ENCODE measurements around the gene NCS1. TPM values are rescaled to one million over a fixed set of nuclear protein-coding genes. Genes with fewer than 3 reads are reported as not detected.

Gene NCS1
- total RNA-seq: 10 to 100 TPM in 1 of 2 donors, 1 to 10 TPM in 1; 3.8 to 21.3 TPM

GRCh38 chr9:130172161-130172857, at the start of gene NCS1:
Gene NCS1 (plus strand): TSS chr9:130172404. CDS start chr9:130172664, 260 bp downstream.
- no peak for TF ChIP-seq CTCF (IDR thresholded peaks at IDR 0.05)
- Histone ChIP-seq H3K9ac (ENCODE audit: low read depth in 2 of 2, low read length in 2 of 2) (peak within 1 kb of the TSS in 1 of 2 donors; percentile 51), H3K36me3 (no peaks in the 10 kb centered on the region), H3K27ac (peak within 1 kb of the TSS; percentile 12), H3K27me3 (peaks cover 9% of the 10 kb centered on the region), H3K4me3 (peak within 1 kb of the TSS; percentile 47), H3K9me3 (no peaks in the 10 kb centered on the region), H3K4me1 (no peaks in the 10 kb centered on the region)
- peak; percentile 73 for DNase-seq
- intact Hi-C loops (cut with DNase I): no loop called here

- intact Hi-C loops (cut with DNase I): no loop called here
- Histone ChIP-seq H3K27me3 (no peaks in the 10 kb centered on the region), H3K4me1 (no peaks in the 10 kb centered on the region), H3K4me3 (no peak overlapping the region), H3K27ac (no peak overlapping the region), H3K36me3 (no peaks in the 10 kb centered on the region), H3K9me3 (no peaks in the 10 kb centered on the region), H3K9ac (ENCODE audit: low read depth in 2 of 2, low read length in 2 of 2) (no peak overlapping the region)
- no peak for DNase-seq
- TF ChIP-seq CTCF (IDR thresholded peaks at IDR 0.05): no peak
Observed at GRCh38 chr9:130122456-130122855, 49.7 kb upstream of the NCS1 start.

GRCh38 chr9:130124085-130124860, 47.9 kb upstream of the NCS1 start:
- Histone ChIP-seq H3K4me1 (no peaks in the 10 kb centered on the region), H3K36me3 (no peaks in the 10 kb centered on the region), H3K9ac (ENCODE audit: low read depth in 2 of 2, low read length in 2 of 2) (no peak overlapping the region), H3K9me3 (no peaks in the 10 kb centered on the region), H3K27ac (no peak overlapping the region), H3K4me3 (no peak overlapping the region), H3K27me3 (no peaks in the 10 kb centered on the region)
- DNase-seq: no peak
- intact Hi-C loops (cut with DNase I): no loop called here
- TF ChIP-seq CTCF (IDR thresholded peaks at IDR 0.05): no peak

- intact Hi-C loops (cut with DNase I): no loop called here
- H3K27ac ChIP-seq: no peak overlapping the region
- peaks cover 4% of the 10 kb centered on the region for H3K36me3 ChIP-seq
- H3K9me3 ChIP-seq: no peaks in the 10 kb centered on the region
- no peak for TF ChIP-seq CTCF (IDR thresholded peaks at IDR 0.05)
- no peaks in the 10 kb centered on the region for H3K4me1 ChIP-seq
- no peaks in the 10 kb centered on the region for H3K27me3 ChIP-seq
- DNase-seq: no peak
- no peak overlapping the region for H3K4me3 ChIP-seq
- no peak overlapping the region for H3K9ac ChIP-seq (ENCODE audit: low read depth in 2 of 2, low read length in 2 of 2)
Observed at GRCh38 chr9:130126721-130127433, 45.3 kb upstream of the NCS1 start.

GRCh38 chr9:130128251-130128650, 44.0 kb upstream of the NCS1 start:
- Histone ChIP-seq H3K4me1 (no peaks in the 10 kb centered on the region), H3K27ac (peak overlapping the region; percentile 55), H3K9ac (ENCODE audit: low read depth in 2 of 2, low read length in 2 of 2) (peak overlapping the region in 1 of 2 donors; percentile 38), H3K36me3 (peaks cover 4% of the 10 kb centered on the region), H3K9me3 (no peaks in the 10 kb centered on the region), H3K27me3 (no peaks in the 10 kb centered on the region), H3K4me3 (no peak overlapping the region)
- TF ChIP-seq CTCF (IDR thresholded peaks at IDR 0.05): no peak
- intact Hi-C loops (cut with DNase I): no loop called here
- peak; percentile 31 for DNase-seq

Measured in colonic mucosa (tissue), 4 donors.